ACHN (cell line): ENCODE results near the gene ARMC3.
"Not testable (repeated sequence)": the region's sequence is repeated elsewhere in the genome, so short reads cannot be mapped to it uniquely, and the experiment has no call there.

Experiments used
- DNase-seq: peaks from one replicate; pipeline ENCODE4 v3.0.0-alpha.2; 2015
- in situ Hi-C: cut with HindIII; loops from 2 replicates; pipeline ENCODE4 v1.10.0; 2017; ENCODE audit warnings: low sequenced_read_pairs, low pct_ligation_motif_present, low pct_unique_long_range_greater_than_20kb

Gene ARMC3

DNA sequence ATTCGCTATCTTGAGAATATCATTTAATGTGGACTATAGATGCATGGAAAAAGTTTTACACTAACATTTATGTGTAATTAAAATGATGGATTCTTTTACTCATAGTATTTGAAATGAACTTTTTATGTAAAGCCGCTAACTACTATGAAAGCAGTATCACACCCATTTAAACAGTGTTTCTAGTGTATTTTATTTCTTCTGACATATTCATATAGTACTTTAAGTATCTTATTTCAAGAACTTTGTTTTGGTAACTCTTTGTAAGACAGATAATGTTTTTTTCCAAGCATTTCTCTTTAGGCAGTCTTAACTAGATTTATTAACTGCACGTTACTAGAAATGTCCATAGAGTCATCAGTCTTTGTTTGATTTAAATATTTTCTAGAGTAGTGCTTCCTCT, 12.5 kb upstream of the ARMC3 start:
- in situ Hi-C loops, result no loop called here
- DNase-seq, result no peak

DNA sequence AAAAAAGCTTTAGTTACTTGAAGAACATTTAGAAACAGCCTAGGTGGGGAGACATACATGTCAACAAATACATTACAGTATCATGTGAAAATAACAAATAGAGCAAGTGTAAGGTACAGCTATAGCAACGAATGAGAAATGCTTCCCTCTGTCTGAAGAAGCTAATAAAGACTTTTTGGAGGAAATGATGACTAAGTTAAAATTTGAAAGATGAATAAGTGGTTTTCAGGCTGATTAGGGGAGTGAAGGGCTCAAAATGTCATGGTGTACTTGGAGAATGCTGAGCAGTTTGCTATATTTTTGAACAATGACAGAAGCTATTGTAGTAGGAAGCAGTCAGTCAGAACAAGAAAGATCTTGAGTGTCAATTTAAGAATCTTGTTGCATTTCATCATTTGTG, 2.8 kb upstream of the ARMC3 start:
- in situ Hi-C loops, result no loop called here
- no peak for DNase-seq

DNA sequence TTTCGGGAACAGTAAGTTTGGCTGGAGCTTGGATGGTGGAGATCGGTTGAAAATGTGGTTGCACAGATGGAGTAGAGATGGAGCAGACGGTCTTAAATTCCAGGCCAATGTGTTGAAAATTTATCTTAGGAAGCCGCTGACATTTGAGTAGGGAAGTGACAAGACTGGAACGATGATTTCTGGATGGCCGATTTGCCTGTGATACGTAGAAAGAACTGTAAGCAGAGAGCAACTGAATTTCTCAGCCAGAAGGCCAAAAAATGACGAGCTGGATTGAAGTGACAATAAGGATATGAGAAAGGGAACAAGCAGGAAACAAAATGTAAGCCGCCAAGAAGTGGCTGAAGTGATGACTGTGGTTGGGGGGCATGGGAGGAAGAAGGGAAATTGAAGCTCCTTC, 687 bp upstream of the ARMC3 start:
- no peak for DNase-seq
- in situ Hi-C loops, result no loop called here

DNA sequence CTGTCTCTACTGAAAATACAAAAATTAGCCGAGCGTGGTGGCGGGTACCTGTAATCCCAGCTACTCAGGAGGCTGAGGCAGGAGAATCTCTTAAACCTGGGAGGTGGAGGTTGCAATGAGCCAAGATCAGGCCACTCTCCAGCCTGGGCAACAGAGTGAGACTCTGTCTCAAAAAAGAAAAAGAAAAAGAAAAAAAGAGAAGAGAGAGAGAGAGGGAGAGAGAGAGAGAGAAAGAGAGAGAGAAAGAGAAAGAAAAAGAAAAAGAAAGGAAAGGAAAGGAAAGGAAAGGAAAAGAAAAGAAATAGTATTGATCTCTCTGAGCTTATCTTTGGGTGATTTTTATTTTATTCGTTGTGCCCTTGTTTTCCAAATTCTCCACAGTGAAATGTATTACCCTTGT, 1.2 kb downstream of the ARMC3 start:
- in situ Hi-C loops, DNase-seq: not testable (repeated sequence)

DNA sequence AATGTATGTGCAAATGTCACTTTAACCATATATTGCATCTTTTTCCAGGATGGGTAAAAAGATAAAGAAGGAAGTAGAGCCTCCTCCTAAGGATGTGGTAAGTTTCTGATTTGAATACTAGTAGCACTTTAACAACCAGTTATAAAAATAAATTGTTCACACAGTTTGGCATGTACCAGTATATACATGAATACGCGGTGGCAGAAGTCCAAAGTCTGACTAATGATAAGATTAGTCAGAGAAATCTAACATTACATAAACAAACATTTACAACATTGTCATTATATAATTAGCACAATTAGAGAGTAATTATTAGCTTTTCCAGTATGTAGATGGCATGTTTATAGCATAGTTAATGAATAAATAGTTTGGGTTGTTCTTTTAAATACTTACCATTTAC, 4.1 kb downstream of the ARMC3 start:
- in situ Hi-C loops, result no loop called here
- no peak for DNase-seq

DNA sequence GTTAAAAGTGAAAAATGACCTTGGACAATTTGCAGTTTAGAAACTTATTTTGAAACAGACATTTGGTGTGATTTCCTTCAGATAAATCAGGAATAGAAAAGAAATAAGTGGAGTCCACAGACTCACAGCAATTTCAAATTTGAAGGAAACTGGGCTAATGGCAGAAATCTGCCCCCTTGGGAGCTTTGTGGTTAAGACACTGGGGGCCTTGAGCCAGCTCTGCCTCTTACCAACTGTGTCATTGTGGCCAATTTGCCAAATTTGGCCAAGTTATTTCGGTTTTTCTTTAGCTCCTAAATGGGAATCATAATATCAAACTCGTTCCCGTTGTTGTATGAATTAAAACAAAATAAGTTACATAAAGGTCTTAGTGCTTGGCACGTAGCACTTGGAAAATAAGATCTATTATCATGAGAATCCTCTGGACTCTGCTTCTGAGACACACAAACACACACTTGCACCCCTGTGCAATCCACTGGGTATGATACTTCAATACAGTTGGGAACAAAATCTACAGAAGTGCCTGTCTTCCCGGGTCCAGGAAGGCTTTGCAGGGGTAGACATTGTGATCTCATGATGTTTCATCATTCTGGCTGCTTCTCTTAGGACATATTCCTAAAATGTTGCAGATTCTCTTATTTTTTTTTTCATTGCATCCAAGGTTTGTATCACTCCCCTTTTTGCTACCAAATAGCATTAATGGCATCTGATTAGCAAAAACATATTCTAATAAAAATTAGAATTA, 4.9 kb downstream of the ARMC3 start:
- in situ Hi-C loops, result no loop called here
- no peak for DNase-seq

DNA sequence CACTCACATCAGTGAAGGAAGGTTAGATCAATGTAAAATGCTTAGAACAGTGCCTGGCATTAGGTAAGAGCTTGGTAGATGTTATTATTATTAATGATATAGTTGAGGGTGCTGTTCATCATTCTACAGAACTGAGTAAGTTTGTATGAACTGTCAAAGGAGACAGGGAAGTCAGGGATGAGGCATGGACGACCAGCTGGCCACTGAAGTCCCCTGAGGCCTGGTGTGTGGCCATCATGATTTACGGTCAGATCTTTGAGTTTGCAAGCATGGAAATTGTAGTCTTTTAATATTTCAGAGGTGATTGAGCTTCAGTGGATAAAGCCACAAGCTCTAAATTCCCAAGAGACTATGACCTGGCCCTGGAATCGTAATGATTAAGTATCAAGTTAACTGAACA, 6.9 kb downstream of the ARMC3 start:
- in situ Hi-C loops, result no loop called here
- DNase-seq, result no peak

DNA sequence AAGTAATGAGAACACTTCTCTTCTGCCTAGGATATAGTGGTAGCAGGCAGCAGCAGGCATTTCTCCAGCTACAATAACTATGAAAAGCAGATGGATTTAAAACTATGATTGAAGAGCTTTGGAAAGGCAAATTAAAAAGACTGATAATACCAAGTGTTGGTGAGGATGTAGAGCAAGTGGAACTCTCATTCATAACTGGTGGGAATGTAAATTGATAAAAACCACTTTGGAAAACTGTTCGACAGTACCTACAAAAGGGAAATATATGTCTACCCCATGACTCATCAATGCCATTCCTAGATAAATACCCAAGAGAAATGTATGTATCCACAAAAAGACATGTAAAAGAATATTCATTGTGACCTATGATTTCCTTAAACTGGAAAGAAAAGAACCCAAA, 14.6 kb downstream of the ARMC3 start:
- DNase-seq, result no peak
- in situ Hi-C loops, result no loop called here

DNA sequence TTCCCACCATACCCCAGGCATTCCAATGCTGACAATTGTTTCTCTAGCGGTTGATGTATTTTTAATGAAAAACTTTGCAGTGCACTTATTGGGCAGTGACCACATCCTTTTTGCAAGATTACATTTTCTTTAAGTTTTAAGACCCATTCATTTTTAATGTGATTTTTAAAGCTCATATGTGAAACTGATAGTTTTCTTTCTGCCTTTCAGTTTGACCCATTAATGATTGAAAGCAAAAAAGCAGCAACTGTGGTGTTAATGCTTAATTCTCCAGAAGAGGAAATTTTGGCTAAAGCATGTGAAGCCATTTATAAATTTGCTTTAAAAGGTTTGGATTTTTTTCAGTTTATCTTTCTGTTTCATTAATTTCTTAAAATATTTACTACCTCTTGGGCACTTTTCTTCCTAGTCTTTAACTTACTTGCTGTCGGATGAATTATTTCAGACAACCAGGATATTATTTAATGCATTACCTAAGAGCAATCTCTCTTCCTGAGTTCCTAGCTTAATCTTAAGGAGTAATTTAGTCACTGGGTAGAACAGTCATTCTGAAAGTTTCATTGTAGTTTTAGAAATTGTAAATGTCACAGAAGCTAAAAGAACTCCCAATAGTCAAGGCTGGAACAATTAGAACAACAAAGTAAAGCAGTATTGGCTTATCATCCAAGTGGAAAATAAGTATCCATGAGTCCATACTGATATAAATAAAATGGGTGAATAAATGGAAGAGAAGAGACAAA, 18.3 kb downstream of the ARMC3 start:
- in situ Hi-C loops, result no loop called here
- DNase-seq, result no peak

DNA sequence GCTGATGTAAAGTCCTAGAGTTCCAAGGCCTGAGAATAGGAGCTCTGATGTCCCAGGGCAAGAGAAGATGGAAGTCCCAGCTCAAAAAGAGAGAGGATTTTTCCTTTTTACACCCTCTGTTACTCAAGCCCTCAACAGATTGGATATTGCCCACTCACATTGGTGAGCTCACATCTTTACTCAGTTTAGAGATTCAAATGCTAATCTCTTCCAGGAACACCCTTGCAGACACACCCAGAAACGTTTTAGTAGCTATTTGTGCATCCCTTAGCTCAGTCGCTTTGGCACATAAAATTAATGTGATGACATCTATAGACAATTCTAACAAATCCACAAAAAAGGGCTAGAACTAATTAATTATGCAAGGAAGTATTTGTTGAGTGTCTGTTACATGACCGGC, 27.1 kb downstream of the ARMC3 start:
- DNase-seq, result no peak
- in situ Hi-C loops, result no loop called here

DNA sequence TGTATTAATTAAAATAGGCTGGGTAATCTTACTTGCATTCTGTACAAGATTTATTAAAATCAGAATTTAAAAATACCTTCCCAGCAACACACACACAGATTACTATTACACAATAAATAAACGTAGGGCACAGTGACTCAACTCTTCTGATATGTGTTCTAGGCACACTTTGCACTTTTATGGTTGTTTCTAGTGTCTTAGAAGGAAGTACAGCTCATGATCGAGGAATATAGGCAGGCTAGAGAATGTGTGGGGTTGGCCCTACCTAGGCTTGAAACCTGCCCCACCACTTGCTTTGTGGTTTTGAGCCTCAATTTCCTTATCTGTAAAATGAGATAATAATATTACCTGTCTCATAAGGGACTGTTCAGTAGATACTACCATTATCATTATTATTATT, 30.5 kb downstream of the ARMC3 start:
- in situ Hi-C loops, result no loop called here
- no peak for DNase-seq

DNA sequence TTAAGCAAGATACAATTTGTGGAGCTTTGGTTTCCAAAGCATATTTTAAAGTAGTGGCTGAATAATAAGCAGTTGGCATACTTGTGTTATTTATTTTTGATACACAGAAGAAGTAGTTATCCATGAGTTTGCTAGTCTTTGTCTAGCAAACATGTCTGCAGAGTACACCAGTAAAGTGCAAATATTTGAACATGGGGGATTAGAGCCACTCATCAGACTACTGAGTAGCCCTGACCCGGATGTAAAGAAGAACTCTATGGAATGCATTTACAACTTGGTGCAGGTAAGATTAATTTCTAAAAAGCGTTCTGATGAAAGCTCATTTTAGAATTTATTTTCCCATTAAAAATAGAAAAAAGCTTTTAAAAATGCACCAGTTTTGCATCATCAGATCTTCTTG, 31.4 kb downstream of the ARMC3 start:
- in situ Hi-C loops, result no loop called here
- no peak for DNase-seq

DNA sequence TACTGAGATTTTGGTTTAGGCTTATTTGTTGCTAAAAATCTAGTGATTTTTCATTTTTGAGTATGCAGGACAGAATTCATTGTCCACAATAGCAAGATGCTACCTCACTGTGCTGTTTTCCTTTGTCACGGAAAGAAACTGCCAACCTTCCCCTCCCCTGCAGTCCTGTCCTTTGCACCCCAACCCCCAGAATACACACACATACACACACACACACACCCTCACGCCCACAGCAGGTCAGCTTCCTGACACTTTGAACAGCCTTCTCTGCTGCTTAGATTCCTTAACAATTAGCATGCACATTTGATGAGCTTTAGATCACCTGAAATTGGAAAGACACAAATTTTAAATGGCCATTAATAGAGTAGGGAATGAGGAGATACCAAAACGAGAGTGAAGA, 32.1 kb downstream of the ARMC3 start:
- no peak for DNase-seq
- in situ Hi-C loops, result no loop called here

DNA sequence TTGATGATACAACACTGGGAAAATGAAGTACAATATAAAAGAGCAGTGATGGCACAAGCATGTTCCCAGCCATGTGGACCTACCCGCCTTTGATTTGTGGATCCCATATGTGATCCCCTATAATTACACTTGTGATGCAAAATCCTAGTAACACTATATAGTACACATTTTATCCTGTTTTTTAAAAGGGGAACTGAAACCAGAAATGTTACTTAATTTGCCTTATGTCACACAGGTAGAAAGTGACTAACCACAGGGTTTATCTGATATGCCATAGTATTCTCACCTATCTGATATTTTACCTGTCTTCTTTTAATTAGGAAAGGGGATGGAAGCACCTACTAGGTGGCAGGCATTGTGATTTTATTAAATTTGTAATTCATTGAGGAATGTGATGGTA, 35.0 kb downstream of the ARMC3 start:
- in situ Hi-C loops, result no loop called here

DNA sequence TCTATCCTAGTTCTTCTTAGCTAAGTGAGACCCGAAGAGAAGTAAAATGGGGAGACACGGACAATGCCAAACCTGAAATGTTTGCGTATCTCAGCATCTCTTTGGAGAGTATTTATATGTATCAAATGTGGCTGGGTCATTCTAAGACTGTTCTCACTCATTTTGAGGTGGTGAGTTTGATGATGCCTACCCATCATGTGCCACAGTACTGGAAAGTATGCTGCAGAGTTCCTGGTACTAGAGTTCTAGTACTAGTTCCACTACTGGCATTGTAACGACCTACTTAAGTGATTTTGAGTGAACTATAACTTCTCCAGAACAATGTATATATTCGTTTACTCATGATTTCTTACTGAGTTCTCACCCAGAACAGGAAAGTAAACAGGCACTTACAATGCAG, 41.9 kb downstream of the ARMC3 start:
- in situ Hi-C loops, result no loop called here
- no peak for DNase-seq

More for the DNA sequence above, 35.0 kb downstream of the ARMC3 start:
- DNase-seq, result no peak

DNA sequence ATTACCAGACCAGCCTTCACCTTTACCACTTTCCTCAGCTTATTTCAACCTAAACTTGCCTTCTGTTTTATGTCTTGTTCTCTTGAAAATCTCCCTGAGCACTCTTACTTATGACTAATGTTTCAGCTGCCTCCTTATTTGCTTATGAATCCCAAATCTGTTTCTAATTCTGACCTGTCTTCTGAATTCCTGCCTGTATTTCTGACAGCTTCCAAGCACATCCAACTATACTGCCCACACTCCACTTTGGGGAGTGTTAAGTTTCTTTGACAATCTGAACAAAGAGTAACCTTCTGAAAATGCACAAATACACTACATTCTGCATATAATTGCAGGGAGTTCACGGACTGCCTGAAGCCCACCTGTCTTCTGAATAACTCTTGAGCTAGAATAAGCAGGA, 48.7 kb downstream of the ARMC3 start:
- in situ Hi-C loops, result loop anchor here (25.0 kb wide), 1 partner anchor 414 kb away; no protein-coding TSS in a partner anchor
- no peak for DNase-seq

DNA sequence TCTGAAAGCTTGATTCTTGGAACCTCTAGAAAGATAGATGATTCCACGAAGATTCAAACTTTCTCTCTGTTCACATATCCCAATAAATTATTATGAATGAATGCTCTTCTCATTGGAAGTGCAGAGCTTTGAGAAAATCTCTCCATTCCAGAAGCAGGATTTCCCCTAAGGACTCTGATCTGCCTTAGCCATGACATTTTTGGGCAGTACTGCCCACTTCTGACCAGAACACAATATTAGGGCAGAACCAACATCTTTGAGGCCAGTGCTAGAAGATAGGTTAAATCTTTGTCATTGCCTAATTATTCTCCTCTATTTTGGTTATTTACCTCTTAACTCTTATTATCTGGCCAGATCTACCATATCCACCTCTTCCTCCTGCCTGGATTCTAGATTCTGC, 49.9 kb downstream of the ARMC3 start:
- no peak for DNase-seq
- in situ Hi-C loops, result loop anchor here (25.0 kb wide), 1 partner anchor 415 kb away; no protein-coding TSS in a partner anchor

DNA sequence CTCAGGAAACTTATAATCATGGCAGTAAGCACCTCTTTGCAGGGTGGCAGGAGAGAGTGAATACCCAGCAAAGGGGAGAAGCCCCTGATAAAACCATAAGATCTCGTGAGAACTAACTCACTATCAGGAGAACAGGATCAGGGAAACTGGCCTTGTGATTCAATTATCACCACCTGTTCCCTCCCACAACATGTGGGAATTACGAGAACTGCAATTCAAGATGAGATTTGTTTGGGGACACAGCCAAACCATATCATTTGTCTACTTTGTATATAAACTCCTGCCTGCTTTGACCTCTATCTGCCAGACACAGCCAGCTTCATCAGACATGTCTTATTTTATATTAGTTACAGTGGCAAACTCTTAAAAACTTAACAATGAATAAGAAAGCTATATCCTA, 50.4 kb downstream of the ARMC3 start:
- in situ Hi-C loops, result loop anchor here (25.0 kb wide), 1 partner anchor 416 kb away; no protein-coding TSS in a partner anchor
- no peak for DNase-seq

DNA sequence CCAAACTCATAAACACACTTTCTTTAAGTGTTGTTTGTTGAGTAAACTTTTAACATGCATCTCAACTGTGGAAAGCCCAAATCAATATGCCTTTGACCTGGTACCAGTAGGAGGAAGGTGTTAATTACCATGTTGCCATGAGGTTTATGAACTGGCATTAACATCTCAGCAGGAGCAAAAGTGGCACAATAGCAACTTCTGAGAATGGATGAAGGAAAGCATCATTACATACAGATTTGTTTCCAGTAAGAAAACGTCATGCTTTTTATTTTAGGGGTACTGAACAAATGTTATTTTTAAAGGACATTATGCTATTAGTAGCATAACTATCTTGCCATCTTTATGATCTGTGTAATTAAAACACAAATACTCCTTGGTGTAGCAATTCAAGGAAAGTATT, 51.1 kb downstream of the ARMC3 start:
- in situ Hi-C loops, result loop anchor here (25.0 kb wide), 1 partner anchor 417 kb away; no protein-coding TSS in a partner anchor

DNA sequence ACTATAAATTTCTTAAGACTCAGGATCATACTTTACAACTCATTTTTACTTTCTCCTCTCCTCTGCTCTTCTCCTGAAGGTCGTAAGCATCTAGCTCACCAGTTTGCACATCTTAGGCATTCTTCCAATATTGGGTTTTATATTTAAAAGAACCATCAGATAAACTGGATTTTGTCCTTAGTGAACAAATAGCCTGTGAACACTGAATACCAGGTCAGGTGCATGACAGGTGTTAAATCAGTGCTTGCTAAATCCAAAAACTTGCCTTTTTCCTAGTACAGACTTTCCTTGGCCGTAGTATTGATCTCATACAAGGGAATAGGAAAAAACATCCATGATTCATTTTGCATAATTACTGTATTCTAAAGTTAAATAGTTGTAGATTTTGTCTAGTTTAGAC, 53.0 kb downstream of the ARMC3 start:
- in situ Hi-C loops, result loop anchor here (25.0 kb wide), 1 partner anchor 419 kb away; no protein-coding TSS in a partner anchor
- DNase-seq, result no peak

More for the DNA sequence above, 51.1 kb downstream of the ARMC3 start:
- DNase-seq, result no peak
